B cell (primary cell): Measurements from ENCODE around the gene POC1B.

Experiments used
- EZH2 ChIP-seq: IDR thresholded peaks from 2 replicates; pipeline ENCODE4 v1.6.1; 2012; ENCODE audit warnings: borderline replicate concordance, low read depth, mild to moderate bottlenecking, moderate library complexity, low read length; ENCODE audit not compliant: insufficient read depth, poor library complexity, severe bottlenecking
- TF ChIP-seq, protein P1 (sequence below): fragments of 200-600 bp; IDR thresholded peaks from one replicate; pipeline ENCODE4 v1.8.0; 2022; ENCODE audit warnings: antibody characterized with exemption, mild to moderate bottlenecking

DNA sequence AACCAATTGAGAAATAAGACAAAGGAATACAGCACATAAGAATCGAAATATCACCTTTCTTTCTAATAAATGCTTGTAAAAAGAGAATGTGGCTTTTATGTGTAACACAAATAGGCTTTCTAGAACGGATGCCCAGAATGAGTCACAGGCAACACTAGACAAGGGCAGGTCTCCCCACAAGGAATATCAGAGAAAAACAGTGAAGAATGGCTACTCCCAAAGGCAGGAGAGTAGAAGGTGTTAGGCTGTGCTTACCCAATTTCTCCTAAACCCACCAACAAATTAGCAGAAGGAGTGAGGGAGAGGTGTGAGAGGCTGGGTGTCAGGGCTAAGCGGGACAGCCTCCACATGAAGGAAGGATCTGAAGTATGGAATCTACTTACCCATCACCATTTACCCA is 56.5 kb downstream of the POC1B start:
- TF ChIP-seq, protein P1, sequence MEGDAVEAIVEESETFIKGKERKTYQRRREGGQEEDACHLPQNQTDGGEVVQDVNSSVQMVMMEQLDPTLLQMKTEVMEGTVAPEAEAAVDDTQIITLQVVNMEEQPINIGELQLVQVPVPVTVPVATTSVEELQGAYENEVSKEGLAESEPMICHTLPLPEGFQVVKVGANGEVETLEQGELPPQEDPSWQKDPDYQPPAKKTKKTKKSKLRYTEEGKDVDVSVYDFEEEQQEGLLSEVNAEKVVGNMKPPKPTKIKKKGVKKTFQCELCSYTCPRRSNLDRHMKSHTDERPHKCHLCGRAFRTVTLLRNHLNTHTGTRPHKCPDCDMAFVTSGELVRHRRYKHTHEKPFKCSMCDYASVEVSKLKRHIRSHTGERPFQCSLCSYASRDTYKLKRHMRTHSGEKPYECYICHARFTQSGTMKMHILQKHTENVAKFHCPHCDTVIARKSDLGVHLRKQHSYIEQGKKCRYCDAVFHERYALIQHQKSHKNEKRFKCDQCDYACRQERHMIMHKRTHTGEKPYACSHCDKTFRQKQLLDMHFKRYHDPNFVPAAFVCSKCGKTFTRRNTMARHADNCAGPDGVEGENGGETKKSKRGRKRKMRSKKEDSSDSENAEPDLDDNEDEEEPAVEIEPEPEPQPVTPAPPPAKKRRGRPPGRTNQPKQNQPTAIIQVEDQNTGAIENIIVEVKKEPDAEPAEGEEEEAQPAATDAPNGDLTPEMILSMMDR = no peak
- TF ChIP-seq EZH2 = no peak
